ENCODE data around the gene CFAP73. TPM values are rescaled to one million over a fixed set of nuclear protein-coding genes. Genes with fewer than 3 reads are reported as not detected.

Gene CFAP73
- total RNA-seq, 2 donors from 2014 or later: not detected

DNA sequence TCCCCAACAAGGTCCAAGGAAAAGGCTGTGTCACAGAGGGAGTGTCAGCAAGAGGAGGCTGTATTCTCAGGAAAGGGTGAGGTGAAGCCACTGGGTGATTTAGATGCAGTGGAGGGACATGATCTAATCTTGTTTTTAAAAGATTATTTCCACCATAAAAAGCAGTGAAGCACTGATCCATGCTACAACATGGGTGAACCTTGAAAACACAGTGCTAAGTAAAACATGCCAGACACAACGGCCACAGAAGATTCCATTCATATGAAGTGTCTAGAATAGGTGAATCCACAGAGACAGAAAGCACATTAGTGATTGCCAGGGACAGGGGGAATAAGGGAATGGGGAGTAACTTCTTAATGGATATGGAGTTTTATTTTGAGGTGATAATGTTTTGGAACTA is 48.8 kb downstream of the CFAP73 start:
- Histone ChIP-seq H3K27me3 (replicated peaks; ENCODE audit: insufficient read depth) (no peaks in the 10 kb centered on the region), H3K27ac (no peak overlapping the region), H3K9me3 (no peaks in the 10 kb centered on the region), H3K4me3 (no peak overlapping the region), H3K36me3 (no peaks in the 10 kb centered on the region), H3K4me1 (ENCODE audit: control insufficient read depth in 1 of 2, low read depth in 2 of 2) (peaks cover 9 to 23% of the 10 kb centered on the region in 2 donors)
- TF ChIP-seq, protein P1, sequence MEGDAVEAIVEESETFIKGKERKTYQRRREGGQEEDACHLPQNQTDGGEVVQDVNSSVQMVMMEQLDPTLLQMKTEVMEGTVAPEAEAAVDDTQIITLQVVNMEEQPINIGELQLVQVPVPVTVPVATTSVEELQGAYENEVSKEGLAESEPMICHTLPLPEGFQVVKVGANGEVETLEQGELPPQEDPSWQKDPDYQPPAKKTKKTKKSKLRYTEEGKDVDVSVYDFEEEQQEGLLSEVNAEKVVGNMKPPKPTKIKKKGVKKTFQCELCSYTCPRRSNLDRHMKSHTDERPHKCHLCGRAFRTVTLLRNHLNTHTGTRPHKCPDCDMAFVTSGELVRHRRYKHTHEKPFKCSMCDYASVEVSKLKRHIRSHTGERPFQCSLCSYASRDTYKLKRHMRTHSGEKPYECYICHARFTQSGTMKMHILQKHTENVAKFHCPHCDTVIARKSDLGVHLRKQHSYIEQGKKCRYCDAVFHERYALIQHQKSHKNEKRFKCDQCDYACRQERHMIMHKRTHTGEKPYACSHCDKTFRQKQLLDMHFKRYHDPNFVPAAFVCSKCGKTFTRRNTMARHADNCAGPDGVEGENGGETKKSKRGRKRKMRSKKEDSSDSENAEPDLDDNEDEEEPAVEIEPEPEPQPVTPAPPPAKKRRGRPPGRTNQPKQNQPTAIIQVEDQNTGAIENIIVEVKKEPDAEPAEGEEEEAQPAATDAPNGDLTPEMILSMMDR (IDR thresholded peaks at IDR 0.05): no peak
- ATAC-seq (ENCODE audit: insufficient number of reproducible peaks, low FRiP score, low read depth): no peak
- DNase-seq (ENCODE audit: low spot score): no peak

DNA sequence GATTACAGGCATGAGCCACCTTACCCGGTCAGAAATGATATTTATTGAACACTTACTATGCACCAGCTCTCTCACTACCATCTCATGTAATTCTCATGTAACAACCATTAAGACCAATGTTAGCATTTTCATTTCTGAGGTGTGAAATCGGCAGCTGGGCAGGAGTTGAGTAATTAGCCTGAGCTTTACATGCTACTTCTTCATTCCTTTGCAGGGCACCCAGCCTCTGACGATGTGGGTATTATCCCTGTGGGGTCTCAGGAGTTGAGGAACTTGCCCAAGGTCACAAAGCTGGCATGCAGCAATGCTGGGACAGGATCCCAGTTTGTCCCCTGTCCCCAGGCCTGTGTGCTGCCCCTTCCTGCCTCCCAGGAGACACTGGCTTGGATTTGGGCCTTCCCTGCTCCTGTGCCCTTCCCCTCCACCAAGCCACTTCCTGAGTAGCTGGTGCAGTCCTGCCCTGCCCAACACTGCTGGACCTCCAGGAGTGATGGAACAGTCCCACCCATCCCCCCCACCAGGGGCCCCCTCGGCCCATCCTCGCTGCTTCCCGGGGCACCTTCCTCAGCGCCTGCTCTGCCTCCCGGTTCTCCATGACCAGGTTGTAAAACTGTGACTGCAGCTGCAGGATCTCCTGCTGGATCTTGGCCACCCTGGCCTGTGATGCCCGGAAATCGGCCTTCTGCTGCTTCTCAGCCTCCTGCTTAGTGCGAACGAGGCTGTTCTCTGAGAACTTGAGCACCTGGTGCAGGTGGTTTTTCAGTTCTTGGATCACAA is 50.7 kb downstream of the CFAP73 start:
- H3K27ac ChIP-seq: no peak overlapping the region
- DNase-seq (ENCODE audit: low spot score) (no peak), ATAC-seq (ENCODE audit: insufficient number of reproducible peaks, low FRiP score, low read depth) (no peak)
- TF ChIP-seq, protein P1 (IDR thresholded peaks at IDR 0.05): no peak
- H3K27me3 ChIP-seq (replicated peaks; ENCODE audit: insufficient read depth): no peaks in the 10 kb centered on the region
- H3K36me3 ChIP-seq: no peaks in the 10 kb centered on the region
- no peaks in the 10 kb centered on the region for H3K9me3 ChIP-seq
- H3K4me3 ChIP-seq: no peak overlapping the region
- peaks cover 0 to 4% of the 10 kb centered on the region in 2 donors for H3K4me1 ChIP-seq (ENCODE audit: control insufficient read depth in 1 of 2, low read depth in 2 of 2)

DNA sequence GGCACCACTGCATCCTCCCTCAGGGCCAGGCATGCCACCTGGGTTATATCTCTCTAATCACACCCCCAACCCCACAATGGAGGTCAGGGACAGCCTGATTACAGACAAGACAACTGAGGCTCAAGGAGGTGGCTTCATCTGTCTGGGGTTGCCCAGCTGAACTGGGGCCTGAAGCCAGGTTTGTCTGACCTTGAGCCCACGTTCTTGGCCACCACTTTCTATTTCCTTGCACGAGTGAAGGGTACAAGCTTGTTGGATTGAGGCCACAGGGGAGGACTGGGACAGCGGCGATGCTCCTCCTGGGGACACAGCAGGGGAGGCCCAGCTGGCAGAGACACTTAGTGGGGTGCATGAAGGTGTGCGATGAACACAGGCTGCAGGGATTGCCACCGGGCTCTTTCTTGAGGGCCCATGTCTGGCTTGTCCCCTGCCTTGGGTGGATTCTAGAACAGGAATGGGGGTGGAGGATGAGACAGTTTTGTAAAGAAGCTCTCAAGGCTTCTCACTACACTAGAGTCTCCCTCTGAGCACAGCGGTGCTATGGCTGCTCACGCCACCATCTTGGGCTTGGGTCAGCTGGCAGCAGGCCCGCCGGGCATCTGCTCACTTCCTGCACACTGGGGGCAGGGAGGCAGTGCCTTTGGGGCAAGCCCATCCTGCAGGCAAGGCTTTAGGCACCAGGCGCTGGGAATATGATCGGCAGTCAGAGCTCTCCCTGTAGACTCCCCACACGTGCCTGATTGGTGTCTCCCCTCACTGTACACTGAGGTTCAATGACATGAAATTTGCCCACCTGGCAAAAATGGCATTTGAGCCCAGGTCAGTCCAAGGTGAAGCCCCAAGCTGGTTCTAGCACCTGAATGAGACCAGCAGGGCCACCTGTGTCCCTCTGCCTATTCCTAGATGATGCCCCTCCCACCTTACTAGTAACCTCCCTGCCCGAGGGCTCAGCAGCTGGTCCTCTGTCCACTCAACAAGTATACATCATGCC is 52.0 kb downstream of the CFAP73 start:
- H3K4me3 ChIP-seq: no peak overlapping the region
- no peaks in the 10 kb centered on the region for H3K36me3 ChIP-seq
- DNase-seq (ENCODE audit: low spot score) (no peak), ATAC-seq (ENCODE audit: insufficient number of reproducible peaks, low FRiP score, low read depth) (no peak)
- no peaks in the 10 kb centered on the region for H3K9me3 ChIP-seq
- peaks cover 0 to 5% of the 10 kb centered on the region in 2 donors for H3K4me1 ChIP-seq (ENCODE audit: control insufficient read depth in 1 of 2, low read depth in 2 of 2)
- TF ChIP-seq, protein P1 (IDR thresholded peaks at IDR 0.05): no peak
- no peaks in the 10 kb centered on the region for H3K27me3 ChIP-seq (replicated peaks; ENCODE audit: insufficient read depth)
- no peak overlapping the region for H3K27ac ChIP-seq

DNA sequence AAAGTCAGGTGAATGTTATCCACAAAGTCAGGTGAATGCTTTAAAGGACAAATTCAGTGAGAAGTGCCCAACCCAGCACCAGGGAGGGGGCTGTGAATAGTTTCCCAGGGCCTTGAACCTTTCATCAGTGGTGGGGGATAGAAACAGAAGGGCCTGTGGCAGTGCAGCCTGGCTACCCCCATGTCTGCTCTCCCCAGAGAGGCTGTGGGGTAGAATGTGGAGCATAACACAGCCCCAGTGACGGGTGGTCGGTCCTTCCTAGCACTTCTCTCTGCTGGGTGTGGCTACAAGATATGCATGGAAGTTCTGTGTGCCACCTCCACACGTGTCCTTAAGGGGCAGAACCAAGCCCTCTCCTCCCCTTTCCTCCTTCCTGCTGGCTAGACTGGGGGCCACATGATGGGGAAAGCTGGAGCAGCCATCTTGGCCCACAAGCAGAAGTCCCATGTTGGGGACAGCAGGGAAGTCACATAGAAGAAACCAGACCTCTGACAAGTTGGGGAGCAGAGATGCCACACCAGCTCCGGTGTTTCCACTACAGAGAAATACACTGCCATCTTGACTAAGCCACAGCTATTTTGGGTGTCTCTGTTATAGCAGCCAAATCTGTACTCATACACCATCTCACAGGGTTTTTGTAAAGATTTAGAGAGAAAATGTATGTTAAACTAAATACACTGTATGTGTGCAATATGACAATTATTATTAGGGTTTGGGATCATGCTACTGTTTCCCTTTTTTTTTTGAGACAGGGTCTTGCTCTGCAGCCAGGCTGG is 53.0 kb downstream of the CFAP73 start:
- no peak overlapping the region for H3K27ac ChIP-seq
- H3K36me3 ChIP-seq: no peaks in the 10 kb centered on the region
- DNase-seq (ENCODE audit: low spot score) (no peak), ATAC-seq (ENCODE audit: insufficient number of reproducible peaks, low FRiP score, low read depth) (no peak)
- H3K4me3 ChIP-seq: no peak overlapping the region
- H3K9me3 ChIP-seq: no peaks in the 10 kb centered on the region
- TF ChIP-seq, protein P1 (IDR thresholded peaks at IDR 0.05): no peak
- no peaks in the 10 kb centered on the region for H3K27me3 ChIP-seq (replicated peaks; ENCODE audit: insufficient read depth)
- peaks cover 0 to 9% of the 10 kb centered on the region in 2 donors for H3K4me1 ChIP-seq (ENCODE audit: control insufficient read depth in 1 of 2, low read depth in 2 of 2)

Data from thoracic aorta (tissue), 2 donors.